HK-2 (cell line): ENCODE measurements around the gene SSTR5.
A peak's percentile ranks its signal among the peaks of the same experiment; 100 is the strongest.

Experiments
- DNase-seq: peaks from one replicate; pipeline ENCODE4 v3.0.0-alpha.2; 2018; ENCODE audit not compliant: unreplicated experiment

The SSTR5 gene

DNA sequence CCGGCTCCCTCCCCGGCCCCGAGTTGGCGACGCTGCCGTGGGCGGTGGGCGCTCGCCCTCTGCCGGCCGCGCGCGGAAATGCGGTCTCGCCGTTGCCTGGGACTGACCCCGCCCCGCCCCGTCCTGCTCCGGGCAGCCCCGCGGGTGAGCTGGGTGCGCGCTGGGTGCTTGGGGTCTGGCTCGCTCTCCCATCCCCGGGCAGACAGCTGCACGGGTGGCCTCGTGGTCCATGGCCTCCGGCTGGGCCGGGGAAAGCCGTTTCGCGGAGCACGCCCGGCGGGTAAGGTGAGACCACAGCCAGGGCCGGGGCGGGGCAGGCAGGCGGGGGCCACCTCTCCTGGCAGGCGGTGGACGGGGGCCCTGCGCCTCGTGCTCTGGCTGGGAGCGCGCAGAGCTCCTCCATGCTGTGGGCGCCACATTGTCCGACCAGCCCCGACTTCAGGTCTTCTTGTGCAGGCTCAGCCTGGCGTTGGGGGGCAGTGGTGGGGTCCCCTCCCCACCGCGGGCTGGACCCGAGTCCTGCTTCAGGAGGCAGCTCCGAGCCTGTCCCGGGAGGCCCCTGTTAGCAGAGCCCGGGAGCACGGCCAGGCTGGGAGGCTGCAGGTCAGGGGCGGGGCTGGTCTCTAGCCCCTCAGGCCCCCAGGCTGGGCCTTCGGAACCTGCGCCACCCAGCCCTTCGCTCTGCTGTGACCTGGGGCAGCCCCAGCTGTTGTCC is 30.5 kb downstream of the SSTR5 start:
- DNase-seq = peak; percentile 62

- no peak for DNase-seq
Measured at GRCh38 chr16:1103636-1103980, 31.1 kb downstream of the SSTR5 start.

DNA sequence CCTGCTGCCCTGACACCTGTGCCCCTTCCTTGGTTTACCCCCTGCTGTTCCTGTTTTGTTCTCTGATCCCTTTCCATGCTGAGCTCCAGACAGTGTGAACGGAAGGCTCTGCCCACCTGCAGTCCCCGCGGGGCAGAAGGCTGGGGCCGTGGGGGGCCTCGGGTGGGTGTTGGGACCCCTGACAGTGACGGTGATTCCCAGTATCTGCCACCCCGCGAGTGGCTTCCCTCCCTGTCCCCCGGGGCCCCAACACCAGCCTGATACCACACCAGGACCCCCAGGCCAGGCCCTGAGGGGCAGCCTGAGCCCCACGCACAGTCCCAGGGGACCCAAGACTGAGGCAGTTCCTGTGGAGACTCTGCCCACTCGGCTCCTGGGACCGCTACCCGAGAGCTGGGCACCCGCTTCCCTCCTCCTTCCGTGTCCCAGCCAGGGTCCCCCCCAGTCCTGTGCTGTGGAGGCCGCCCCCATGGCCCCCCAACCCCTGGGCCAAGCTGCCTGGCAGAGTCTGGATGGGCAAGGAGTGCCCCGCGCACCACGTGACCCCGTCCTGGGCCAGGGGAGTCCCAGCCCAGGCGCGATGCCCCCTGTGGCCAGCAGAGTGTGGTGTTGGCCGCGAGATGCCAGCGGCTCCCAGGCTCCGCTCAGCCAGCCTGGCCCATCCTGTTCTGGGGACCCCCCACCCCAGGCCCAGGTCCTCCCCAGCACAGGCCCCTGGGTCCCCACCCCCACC is 33.5 kb downstream of the SSTR5 start:
- DNase-seq = peak; percentile 60

DNA sequence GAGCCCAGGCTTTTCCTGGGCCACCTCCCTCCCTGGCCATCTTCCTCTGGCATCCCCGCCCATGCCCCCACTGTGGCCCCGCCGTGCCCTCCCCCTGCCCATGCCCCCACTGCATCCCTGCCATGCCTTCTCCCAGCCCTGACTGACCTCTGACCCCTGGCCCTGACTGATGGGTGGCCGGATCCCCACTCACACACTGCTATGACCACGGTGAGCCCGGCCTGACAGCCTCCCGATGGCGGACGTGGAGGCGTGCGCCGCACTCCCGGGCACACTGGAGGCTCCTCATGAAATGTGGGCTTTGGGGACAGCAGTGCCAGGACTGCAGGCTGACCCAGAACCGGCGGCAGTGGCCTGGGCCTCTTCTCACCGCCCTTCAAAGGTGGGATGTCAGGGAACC is 34.1 kb downstream of the SSTR5 start:
- no peak for DNase-seq

DNA sequence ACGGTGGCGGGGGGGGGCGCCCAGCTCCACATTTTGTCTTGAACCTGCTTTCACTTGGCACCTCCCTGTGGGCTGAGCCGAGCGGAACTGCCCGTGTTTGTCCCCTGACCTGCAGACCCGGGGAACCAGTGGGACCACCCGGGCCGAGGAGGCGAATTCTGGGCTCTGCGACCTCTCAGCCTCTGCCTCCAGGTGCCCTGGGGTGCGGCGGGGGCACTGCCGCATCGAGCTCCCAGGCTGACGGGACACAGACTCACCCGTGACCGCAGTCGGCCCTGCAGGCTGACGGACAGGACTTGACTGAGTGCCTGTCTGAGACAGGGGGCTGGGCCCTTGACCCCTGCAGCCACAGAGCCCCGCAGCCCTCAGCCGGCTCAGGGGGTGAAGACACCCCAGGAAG is 34.6 kb downstream of the SSTR5 start:
- DNase-seq = no peak

DNA sequence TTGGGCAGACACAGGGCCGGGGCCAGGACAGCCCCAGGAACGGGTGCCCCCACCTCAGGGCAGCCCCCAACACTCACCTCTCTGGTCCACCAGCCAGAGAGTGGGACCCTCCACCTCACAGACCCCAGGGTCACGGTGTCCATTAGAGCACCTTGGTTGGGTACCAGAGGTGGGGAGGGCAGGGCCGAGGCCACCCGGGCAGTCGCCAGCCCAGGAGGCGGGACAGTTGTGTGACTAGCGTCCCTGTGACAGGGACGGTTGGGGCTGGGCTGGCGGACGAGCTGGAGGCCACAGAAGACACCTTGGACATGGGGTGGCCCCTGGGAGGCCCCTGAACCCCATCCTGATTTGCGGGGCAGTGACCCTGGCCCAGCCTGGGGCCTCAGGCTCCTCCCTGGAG is 35.2 kb downstream of the SSTR5 start:
- DNase-seq = no peak

GRCh38 chr16:1108299-1109252 is 36.0 kb downstream of the SSTR5 start:
- DNase-seq = peak; percentile 35

- no peak for DNase-seq
Measured at GRCh38 chr16:1109648-1110047, 37.1 kb downstream of the SSTR5 start.

DNA sequence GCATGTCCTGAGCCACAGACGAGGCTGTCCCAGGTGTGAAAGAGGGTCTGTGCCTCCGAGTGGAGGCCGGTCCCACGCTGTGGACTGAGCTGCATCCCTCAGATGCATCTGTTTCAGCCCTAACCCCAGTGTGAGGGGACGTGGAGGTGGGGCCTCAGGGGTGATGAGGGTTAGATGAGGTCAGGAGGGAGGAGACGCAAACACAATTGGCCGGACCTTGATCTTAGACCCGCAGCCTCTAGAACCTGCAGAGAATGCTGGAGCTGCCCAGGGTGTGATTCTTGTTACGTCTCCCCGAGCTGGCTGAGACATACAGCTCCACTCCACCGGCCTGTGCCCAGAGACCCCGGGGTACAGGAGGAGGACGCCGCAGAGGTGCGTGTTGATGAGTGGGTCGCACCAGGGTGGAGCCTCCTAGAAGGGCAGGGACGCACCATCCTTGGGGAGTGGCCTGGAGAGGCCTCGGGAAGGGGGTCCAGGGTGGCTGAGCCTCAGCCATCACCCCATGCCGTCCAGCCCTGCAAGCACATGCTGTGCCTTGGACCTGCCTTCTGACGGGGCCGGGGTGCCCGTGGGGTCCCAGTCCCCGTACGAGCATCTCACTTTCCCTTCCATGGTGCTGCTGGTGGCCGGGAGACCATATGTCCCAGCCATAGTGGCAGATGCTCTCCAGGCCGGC is 40.1 kb downstream of the SSTR5 start:
- DNase-seq = no peak

DNA sequence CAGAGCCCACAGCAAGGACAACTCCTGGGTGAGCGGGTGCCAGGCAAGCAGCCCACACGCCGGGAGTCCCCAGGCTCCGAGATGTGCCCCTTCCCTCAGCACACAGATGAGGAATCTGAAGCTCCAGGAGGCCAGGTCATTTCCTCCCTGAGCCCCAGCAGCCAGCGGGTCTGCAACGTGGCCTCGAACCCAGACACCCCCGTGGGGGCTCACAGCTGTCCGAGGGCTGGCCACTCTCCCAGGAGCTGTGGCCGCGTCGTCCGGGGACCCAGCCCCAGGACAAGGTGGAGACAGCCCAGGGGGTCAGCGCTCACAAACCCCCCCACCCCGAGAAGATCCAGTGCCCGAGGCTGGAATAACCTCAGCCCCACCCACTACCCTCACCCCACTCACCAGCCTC is 40.9 kb downstream of the SSTR5 start:
- DNase-seq = no peak

GRCh38 chr16:1113889-1114526 is 41.5 kb downstream of the SSTR5 start:
- DNase-seq = no peak

DNA sequence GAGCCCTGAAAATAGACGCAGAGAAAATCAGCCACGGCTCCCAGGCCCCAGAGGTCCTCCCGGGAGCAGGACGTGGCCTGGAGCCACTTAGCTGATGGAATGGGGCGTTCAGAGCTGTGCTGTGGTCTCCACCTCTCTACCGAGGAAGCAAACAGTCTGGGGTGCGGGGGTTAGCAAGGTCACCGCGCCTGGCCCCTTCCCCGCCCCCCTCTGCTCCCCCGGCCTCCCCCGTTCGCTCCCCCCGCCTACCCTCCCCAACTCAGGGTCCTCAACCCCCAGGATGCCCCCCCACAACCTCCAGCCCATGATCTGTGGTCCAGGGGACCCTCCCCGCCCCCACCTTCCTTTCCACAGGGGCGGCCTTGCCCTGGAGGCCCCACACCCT is 44.1 kb downstream of the SSTR5 start:
- no peak for DNase-seq

DNA sequence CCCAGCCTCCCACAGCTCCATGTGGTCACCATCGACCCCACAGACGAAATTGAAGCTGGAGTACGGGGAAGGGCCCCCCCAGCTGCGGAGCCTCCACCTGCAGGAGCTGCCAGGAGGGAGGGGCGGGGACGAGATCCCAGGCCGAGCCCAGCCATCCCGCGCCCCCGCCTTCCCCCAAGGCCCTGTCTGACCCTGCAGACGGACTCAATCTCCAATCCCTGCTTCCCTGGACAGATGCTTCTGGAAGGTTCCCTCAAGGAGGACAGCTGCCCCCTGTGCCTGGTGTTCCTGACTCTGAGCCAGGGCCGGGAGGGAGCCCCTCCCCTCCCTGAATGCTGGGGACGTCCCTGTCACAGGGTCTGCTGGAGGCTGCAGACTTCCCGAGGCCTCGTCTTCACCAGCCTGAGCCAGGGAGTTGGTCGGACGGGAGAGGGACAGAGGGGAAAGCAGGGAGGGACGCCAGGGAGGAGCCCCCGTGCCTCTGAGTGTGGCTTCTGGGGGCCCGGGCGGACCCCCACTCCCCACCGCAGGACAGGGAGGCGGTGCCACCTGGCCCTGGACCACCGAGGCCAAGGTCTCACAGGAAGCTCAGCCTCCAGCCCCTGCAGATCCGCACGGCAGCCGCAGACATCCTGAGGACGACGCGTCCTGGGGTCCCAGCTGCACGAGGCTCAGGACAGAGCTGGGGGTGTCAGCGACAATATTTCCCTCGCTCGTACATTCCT is 44.8 kb downstream of the SSTR5 start:
- DNase-seq = no peak

GRCh38 chr16:1117926-1118325 is 45.4 kb downstream of the SSTR5 start:
- DNase-seq = no peak

DNA sequence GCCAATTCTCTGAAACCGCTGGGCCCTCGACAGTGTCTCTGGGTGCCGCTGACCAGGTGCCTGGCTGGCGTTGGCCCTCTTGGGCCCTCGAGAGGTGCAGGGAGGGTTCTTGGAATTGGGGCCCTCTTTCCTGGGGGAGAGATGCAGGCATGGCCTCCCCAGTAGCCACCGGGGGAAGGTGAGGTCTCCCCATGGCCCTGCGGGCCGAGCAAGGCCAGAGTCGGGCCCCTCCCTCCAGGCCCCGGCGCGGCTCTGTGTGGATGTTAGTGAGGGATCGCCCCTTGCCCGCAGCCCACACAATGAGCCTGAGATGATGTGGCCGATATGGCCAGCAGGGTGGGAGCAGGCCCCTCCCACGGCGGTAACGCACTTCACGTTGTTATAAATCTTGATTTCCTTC is 46.6 kb downstream of the SSTR5 start:
- DNase-seq = no peak

GRCh38 chr16:1119766-1120576 is 47.4 kb downstream of the SSTR5 start:
- peak; percentile 69 for DNase-seq

GRCh38 chr16:1120577-1120941 is 48.0 kb downstream of the SSTR5 start:
- DNase-seq = no peak

- DNase-seq = no peak
Measured at GRCh38 chr16:1121009-1121408, 48.5 kb downstream of the SSTR5 start.

DNA sequence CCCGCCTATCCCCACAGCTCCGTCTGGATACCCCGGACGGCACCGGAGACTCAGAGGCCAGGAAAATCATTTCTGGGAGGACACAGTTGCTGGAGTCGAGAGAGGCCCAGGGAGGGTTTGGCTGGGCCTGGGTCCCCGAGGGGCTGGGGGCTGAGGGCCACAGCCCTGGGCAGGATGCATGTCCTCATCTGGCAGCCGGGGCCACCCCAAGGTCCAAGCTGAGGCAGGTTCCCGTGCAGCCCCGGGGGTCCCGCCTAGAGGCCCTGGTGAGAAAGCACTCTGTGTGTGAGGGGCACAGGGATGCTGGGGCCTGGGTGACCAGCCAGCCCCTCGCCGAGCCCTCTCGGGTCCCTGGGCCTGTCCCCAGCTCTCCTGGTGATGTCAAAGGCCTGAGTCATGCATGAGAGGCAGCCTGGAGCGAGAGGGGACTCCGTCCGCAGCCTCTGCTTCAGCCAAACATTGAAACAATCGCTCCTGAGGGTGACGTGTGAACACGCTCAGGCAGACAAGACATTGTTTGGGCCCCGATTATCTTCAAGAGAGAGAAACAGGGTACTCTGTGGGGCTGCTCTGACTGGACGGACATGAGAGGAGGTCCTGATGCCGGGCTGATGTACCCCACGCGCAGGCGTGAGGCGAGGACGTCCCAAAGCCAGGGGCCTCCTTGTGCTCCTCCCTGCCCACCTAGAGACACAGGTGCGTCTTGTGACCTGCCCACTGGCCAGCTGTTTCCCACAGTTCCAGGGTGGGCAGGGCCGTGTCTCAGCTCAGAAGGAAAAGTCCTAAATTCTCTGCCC is 49.3 kb downstream of the SSTR5 start:
- peak; percentile 26 for DNase-seq
